Measurements from ENCODE around the gene KCNT2.
A peak's percentile ranks its signal among the peaks of the same experiment; 100 is the strongest.
"Not testable (repeated sequence)": the region's sequence is repeated elsewhere in the genome, so short reads cannot be mapped to it uniquely, and the experiment has no call there.

KCNT2 gene

DNA sequence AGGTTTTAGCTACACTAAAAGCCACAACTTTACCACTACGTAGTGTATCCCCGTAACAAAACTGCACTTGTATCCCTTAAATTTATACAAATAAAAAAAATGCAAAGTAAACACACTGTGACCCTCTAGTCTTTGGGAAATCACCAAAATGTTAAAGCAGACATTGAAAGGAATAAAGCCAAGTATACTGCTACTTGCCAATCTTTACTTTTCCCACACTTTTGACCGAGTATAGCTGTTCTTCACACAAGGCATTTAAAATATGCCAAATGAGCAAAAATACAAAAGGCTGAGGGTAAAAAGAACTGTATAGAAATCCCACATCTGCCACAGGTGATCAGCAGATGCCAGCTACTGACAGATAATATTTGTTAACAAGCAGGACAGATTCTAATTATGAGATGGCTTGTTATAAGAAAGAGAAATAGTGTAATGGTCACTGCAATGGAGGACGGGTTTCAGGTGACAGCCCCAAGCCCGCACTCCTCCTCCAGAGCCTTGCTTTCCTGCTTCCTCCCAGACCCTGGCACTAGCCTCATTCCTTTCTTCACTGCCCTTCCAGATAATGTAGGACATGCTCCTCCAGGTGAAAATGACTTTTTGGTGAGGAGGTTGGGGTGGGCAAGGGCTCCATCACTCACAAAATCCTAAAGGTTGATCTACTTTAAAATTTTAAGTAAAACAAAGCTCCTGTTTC lies 18.1 kb downstream of the KCNT2 start:
- no peak for DNase-seq (ENCODE audit: low spot score)

DNA sequence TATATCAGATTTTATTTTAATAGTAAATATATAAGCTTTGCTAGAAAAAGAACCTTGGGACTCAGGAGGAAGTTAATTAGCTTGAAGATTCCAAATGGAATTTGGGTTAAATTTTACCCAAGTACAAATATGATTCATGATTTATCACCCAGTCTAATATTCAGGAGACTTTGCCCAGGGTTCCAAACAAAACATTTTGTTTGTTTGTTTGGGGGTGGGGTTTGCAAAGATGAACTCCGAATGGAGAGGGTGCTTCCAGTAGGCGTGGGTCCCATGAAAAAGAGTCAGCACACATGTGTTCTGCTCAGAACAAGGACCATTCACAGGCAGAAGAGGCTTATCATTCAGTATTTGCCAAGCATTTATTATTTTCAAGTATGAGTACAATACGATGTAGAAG lies 23.5 kb downstream of the KCNT2 start:
- no peak for DNase-seq (ENCODE audit: low spot score)

DNA sequence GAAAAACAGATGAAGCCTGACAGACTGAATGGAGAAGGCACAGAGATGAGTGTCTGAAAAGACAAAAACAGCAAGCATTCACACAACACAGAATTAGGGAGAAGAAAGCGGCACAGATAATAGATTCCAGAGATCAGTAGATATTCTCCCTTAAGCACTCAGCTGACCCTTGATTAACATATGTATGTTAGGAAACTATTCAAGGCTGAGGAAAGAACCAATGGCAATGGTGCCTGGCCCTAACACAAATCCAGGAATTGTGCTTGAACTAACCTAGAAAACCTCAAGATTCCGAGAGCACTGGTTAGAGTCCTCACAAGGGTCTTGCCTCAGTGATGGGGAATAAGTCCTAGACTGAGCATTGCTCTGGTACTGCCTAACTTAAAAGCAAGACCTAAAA lies 30.9 kb downstream of the KCNT2 start:
- no peak for DNase-seq (ENCODE audit: low spot score)

GRCh38 chr1:196573226-196573625 lies 35.0 kb downstream of the KCNT2 start:
- no peak for DNase-seq (ENCODE audit: low spot score)

DNA sequence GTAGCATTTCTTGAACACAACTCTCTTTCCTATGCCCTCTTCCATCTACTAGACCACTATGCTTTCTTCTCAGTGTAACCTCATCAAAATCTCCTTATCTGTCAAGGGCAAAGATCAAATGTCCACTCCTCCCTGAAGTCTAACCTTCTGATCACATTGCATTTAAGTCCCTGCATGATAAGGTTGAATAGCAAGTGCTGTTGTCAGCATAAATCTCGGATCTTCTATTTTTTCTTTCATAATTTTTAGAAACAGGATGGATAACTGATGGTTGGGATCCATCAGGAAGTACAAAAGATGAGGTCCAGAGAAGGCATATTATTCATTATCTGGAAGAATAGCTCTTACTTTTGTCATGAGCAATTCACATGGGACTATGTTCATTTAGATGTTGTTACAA lies 41.0 kb downstream of the KCNT2 start:
- DNase-seq (ENCODE audit: low spot score): no peak

DNA sequence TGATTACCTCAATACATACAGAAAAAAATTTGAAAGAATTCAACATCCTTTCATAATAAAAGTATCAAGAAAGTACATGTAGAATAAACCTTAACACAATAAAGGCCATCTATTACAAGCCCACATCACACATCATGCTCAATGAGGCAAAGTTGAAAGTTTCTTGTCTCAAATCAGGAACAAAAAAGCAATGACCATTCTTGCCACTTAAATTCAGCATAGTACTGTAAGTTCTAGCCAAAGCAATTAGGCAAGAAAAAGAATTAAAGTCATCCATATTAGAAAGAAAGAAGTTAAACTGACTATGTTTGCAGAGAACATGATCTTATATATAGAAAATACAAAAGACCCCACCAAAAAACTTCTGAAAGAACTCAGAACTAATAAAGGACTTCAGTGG lies 44.5 kb downstream of the KCNT2 start:
- DNase-seq (ENCODE audit: low spot score): no peak

DNA sequence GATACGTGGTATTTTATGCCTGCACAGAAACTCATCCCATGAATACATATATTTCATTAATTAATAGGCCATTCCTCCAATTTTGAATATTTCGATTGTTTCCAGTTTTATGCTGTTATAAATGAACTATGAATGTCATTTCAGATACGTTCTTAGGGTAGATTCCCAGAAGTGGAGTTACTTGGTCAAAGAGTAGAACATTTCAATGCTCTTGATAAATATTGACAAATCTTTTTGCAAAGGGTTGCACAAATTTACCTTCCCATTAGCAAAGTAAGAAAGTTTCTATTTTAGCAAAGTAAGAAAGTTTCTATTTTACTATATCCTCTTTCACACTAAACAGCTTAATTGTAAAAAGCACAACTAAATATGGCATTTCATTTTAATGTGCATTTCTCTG lies 48.9 kb downstream of the KCNT2 start:
- no peak for DNase-seq (ENCODE audit: low spot score)

DNA sequence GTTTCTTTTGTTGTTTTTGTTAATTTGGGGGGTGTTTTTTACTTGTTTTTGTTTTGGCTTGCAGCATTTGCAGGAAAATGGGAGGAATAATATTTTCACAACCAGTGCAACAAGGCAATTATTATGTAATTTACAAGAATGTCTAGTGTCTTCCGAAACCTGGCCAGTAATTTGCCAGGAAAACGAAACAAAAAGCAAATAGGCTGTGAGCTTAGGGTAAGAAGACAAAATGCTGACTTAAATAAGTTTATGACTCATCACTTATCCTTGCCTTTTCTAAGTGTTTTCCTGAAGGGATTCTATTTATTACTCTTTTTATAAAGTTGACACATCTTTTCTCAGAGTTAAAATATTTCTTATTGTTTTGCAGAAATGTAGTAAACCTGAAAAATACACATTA lies 49.8 kb downstream of the KCNT2 start:
- peak; percentile 30 for DNase-seq (ENCODE audit: low spot score)

DNA sequence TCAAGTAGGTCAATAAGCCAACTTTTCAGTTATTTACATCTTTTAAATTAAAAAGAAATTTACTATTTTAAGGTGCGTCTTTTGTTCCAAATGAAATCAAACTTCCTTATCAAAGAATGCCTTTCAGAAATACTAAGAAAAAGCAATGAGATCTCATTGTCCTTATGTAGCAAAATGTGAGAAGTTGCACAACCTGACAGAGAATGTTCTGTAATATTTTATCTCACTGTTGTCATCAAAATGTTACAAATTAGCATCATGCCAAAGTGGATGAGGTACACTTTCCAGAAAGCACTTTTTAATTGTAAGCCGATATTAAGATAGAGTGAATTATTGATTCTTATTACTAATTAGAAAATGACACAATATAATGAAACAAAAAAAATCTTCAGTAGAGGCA lies 50.4 kb downstream of the KCNT2 start:
- DNase-seq (ENCODE audit: low spot score): no peak

DNA sequence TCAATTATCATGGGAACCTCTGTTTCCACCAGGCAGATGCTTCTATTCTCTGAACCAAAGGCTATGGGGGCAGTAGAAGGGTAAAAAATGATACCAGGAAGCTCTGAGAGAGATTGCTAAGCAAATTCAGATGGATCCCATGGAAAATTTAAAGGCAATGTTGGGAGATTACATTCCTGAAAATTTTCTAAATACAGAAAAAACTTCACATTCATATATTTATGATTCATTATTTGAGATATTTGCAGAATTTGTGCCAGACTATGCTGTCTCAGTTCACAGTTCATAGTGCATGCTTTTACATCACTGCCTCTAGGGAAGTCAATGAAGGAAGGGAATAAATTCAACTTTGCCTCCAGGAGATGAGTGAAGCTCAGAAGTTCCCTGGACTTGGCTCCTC lies 57.5 kb downstream of the KCNT2 start:
- DNase-seq (ENCODE audit: low spot score): no peak

DNA sequence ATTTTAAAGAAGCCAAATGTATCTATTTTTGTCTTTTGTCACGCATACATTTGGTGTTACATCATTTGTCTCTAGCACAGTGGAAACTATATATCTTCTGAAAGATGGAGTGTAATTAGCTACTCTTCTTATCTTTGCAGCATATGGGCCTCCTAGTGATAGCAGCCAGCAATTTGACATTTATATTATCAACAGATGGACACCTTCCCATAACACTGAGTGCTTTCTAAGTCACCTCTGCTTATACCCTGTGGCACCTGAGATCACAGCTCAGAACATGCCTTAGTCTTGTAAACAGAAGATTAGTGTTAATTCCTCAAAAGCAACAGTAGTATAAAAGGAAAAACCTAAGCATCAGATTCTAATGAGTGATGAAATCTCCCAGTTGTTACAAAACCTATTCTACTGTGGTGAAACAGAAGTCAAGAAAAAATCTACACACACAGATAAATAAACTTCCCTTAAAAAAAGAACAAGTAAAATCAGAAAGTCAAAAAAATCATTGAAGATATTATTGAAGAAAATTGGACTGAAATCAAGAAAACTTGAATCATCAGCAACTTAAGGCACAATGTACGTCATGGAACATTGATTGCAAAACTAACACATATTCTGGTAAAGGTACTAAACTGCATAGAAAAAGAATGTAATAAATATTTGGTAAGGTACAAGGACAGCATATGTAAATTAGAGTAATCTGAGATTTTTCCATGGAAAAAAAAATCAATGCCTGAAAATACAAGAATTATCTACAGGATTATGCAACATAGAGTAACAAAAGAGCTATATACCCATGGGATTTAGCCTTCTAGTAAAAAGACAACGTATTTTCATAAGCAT lies 61.7 kb downstream of the KCNT2 start:
- no peak for DNase-seq (ENCODE audit: low spot score)

DNA sequence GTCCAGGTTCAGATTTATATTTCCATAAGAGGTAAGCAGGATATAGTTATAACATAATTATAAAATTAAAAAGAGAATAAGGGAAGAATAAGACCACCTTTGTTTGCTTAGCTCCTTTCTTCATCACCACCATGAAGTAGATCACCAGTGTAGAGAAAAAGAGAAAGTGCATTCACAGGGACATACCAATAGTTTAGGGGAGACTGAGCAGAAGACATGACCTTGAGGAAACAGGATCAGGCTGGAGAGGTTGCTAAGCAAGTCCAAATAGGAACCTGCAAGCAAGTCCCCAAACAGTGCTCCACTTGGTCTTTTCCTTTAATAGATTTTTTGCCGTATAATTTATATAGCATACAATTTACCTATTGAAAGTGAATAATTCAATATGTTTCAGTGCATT lies 63.0 kb downstream of the KCNT2 start:
- DNase-seq (ENCODE audit: low spot score): no peak

DNA sequence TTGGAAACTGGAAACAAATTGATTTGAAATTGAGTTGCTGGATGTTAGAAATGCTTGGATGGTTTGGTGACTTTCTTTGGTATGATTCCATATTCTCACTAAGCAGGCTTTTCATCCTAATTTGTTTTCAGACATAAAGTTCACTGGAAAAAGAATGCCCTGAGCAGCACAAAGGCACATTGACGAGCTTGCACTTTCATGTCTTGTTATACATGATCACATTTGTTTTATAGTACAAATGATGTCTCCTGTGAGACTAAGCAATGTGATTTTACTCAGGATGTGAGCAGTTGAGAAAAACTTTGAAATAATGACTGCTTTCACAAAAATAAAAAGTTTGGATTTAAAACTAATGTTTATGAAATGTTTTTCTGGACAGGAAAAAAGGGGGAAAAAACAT lies 63.6 kb downstream of the KCNT2 start:
- no peak for DNase-seq (ENCODE audit: low spot score)

DNA sequence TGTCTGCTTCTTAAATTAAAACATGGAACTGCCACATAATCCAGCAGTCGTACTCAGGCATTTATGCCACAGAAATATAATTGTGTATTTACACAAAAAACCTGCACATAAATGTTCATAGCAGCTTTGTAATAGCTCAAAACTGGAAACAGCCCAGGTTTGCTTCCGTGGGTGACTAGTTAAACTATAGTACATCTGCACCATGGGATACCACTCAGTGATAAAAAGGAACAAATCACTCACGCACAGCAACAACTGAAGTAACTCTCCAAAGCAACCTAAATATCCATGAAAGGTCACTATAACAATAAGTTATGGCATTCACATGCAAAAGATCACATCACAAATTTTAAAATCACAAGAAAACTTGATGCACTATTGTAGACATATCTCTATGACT lies 64.4 kb downstream of the KCNT2 start:
- no peak for DNase-seq (ENCODE audit: low spot score)

GRCh38 chr1:196538473-196538872 lies 69.8 kb downstream of the KCNT2 start:
- no peak for DNase-seq (ENCODE audit: low spot score)

GRCh38 chr1:196535727-196536126 lies 72.5 kb downstream of the KCNT2 start:
- DNase-seq (ENCODE audit: low spot score): no peak

DNA sequence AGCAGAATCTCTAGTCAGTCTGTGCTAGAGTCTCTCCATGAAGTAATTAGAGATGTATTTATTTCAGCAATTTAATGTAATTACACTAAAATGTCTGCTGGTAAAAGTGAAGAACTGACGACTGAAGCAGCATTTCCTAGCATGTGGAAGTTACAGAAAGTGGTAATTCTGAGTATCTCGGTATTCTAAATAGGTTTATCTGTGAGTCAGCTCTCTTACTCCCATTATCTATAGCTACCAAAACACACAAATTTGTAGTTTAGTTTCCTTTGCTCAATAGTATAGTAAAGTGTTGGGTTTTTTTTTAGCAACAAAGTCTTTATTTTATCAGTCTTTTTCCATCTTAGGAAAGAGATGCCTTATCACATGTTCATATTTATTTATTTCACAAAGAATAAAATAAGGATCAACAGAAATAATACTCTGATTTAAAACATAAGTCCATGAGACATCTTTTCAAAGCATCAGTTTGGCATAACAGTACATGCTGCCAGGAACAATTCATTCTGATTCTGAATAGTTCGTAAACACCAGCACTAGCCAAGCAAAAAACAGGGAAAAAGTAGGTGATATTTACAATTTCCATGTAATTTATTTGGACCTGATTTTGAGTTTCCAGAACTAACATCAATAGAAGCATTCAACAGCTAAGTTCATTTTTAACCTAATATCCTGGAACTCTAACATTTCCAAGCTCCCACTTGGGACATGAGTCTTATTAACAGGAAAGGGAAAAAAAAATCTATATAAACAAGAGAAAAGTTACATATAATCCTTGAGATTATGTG lies 76.3 kb downstream of the KCNT2 start:
- no peak for DNase-seq (ENCODE audit: low spot score)

- DNase-seq (ENCODE audit: low spot score): no peak
Observed at GRCh38 chr1:196527919-196528318, 80.3 kb downstream of the KCNT2 start.

- not testable (repeated sequence) for DNase-seq (ENCODE audit: low spot score)
Observed at GRCh38 chr1:196522574-196523345, 85.5 kb downstream of the KCNT2 start.

GRCh38 chr1:196517193-196517592 lies 91.0 kb downstream of the KCNT2 start:
- DNase-seq (ENCODE audit: low spot score): no peak

DNA sequence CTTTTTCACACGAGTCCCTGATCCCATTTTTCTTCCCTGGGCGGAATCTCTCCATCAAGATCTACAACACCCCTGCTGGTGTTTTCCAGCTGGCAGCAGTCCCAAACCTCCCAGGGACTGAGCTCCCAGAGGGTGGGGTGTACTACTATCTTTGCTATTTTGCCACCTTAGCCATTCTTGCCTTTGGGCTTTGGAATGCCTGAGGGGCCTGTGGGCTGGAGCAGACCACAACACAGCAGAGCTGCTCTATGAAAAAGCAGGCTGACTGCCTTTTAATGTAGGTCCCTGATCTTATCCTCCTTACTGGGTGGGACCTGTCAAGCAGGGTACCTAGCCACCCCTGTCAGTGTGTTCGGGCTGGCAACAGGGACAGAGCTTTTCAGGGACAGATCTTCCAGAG lies 91.9 kb downstream of the KCNT2 start:
- no peak for DNase-seq (ENCODE audit: low spot score)

DNA sequence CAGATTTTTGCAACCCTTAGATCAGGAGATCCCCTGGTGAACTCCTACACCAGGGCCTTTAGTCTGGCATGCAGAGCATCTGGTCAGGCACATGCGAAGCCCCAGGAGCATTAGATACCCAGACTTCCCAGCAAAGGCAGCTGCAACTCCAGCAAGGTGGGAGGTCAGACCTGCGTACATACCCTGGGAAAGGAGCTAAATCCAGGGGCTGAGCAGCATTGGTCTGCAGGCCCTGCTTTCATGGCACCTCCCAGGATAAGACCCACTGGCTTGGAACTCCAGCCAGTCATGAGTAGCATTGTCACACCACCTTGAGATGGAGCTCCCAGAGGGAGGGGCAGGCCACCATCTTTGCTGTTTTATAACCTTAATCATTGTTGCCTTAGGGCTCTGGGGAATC lies 92.3 kb downstream of the KCNT2 start:
- DNase-seq (ENCODE audit: low spot score): no peak

All from AG08396 (cell line).